Activated CD8-positive, alpha-beta memory T cell treated with anti-CD3 and anti-CD28 coated beads, Interleukin-2, amount 10 ng/mL, durations not matched to agents 7 days and 5 days (primary cell): Measurements from ENCODE around the gene PGAM2. TPM values are rescaled to one million over a fixed set of nuclear protein-coding genes. Genes with fewer than 3 reads are reported as not detected.

Experiments
- ATAC-seq: fragments of 150-1000 bp; cut with Tn5 transposase; one replicate; pipeline ENCODE4 v1.10.0; 2021; ENCODE audit warnings: moderate library complexity
- CTCF ChIA-PET: fragments of 350-600 bp; sonication (Branson Sonifier 250); formaldehyde crosslinking; loops from one replicate; lab custom pipeline; 2021; ENCODE audit warnings: antibody characterized with exemption; lab: Charles Lee
- DNase-seq: peaks from one replicate; pipeline ENCODE4 v3.0.0-alpha.2; 2020
- H3K27ac Mint-ChIP-seq: one replicate; pipeline ENCODE4 v1.8.0; 2021; ENCODE audit warnings: mild to moderate bottlenecking, mixed read lengths
- H3K27me3 Mint-ChIP-seq: one replicate; pipeline ENCODE4 v1.8.0; 2021; ENCODE audit warnings: mixed read lengths
- H3K36me3 Mint-ChIP-seq: one replicate; pipeline ENCODE4 v1.8.0; 2021; ENCODE audit warnings: mild to moderate bottlenecking, mixed read lengths
- H3K4me1 Mint-ChIP-seq: one replicate; pipeline ENCODE4 v1.8.0; 2021; ENCODE audit warnings: mixed read lengths
- H3K4me3 Mint-ChIP-seq: one replicate; pipeline ENCODE4 v1.8.0; 2021; ENCODE audit warnings: mild to moderate bottlenecking, moderate library complexity, mixed read lengths
- H3K9me3 Mint-ChIP-seq: one replicate; pipeline ENCODE4 v1.8.0; 2022; ENCODE audit warnings: low read depth, mixed read lengths
- total RNA-seq, 2 experiments: library from RNA; stranded (reverse); gene quantifications; one replicate each; pipeline ENCODE4 v1.2.3, GENCODE V29; 2021

PGAM2 gene
- total RNA-seq, 2 experiments from 2014 or later = 0.58 TPM; not detected in 1

GRCh38 chr7:44107116-44107960 lies 42.0 kb upstream of the PGAM2 start:
- Mint-ChIP-seq H3K27me3 (peaks cover 26% of the 10 kb centered on the region), H3K9me3 (no peaks in the 10 kb centered on the region), H3K4me1 (peaks cover 4% of the 10 kb centered on the region), H3K4me3 (no peak overlapping the region), H3K36me3 (no peaks in the 10 kb centered on the region), H3K27ac (no peak overlapping the region)
- DNase-seq (no peak), ATAC-seq (no peak)
- CTCF ChIA-PET = interaction anchor here (1.1 kb wide), 1 partner anchor 10 kb away, joined by 3 read pairs; no protein-coding TSS in a partner anchor

DNA sequence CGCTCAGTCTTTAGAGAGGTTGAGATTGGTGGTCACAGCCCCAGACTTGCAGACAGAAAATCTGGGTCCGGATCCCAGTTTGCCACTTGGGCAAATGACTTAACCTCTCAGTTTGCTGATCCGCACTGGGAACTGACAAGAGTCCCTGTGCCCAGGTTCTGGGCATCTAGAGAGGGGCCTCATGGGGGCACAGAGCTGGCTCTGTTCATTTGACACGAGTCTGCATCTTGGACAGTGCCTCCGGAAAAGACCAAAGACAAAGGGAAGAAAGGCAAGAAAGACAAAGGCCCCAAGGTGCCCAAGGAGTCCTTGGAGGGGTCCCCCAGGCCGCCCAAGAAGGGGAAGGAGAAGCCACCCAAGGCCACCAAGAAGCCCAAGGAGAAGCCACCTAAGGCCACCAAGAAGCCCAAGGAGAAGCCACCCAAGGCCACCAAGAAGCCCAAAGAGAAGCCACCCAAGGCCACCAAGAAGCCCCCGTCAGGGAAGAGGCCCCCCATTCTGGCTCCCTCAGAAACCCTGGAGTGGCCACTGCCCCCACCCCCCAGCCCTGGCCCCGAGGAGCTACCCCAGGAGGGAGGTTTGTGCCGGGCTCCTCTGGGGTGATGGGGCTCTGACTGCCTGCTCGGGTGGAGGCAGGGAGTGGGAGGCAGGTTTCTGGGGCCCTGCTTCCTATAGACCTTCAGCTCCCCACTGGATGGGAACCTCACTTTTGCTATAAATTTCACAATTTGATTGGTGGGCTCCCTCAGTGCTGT lies 41.1 kb upstream of the PGAM2 start:
- H3K27ac Mint-ChIP-seq = no peak overlapping the region
- no peak overlapping the region for H3K4me3 Mint-ChIP-seq
- H3K27me3 Mint-ChIP-seq = peaks cover 29% of the 10 kb centered on the region
- CTCF ChIA-PET = interaction anchor here (1.1 kb wide), 1 partner anchor 9 kb away, joined by 3 read pairs; no protein-coding TSS in a partner anchor
- no peaks in the 10 kb centered on the region for H3K9me3 Mint-ChIP-seq
- DNase-seq (no peak), ATAC-seq (no peak)
- no peaks in the 10 kb centered on the region for H3K36me3 Mint-ChIP-seq
- H3K4me1 Mint-ChIP-seq = peaks cover 4% of the 10 kb centered on the region

DNA sequence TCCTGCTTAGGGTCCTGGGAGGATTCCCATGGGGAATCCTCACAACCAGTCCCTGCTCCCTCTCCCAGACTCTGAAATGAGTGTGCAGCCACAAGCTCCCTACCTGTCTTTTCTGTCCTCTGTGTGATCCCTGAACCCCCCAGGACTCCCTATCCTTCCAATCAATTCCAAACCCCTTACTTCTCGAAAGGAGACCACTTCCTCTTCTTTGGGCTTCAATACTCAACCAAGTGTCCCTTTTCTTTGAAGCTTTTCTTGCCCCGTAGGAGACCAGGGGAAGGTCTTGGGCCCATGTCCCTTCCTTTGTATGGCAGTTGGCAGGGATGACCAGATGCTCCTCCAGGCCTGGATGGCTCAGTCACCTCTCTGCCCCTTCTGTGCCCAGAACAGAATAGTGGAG lies 40.5 kb upstream of the PGAM2 start:
- Mint-ChIP-seq H3K9me3 (no peaks in the 10 kb centered on the region), H3K27ac (no peak overlapping the region), H3K4me1 (peaks cover 4% of the 10 kb centered on the region), H3K36me3 (no peaks in the 10 kb centered on the region), H3K27me3 (peaks cover 29% of the 10 kb centered on the region), H3K4me3 (peak overlapping the region; percentile 22)
- DNase-seq (no peak), ATAC-seq (no peak)
- CTCF ChIA-PET = no interaction called here

DNA sequence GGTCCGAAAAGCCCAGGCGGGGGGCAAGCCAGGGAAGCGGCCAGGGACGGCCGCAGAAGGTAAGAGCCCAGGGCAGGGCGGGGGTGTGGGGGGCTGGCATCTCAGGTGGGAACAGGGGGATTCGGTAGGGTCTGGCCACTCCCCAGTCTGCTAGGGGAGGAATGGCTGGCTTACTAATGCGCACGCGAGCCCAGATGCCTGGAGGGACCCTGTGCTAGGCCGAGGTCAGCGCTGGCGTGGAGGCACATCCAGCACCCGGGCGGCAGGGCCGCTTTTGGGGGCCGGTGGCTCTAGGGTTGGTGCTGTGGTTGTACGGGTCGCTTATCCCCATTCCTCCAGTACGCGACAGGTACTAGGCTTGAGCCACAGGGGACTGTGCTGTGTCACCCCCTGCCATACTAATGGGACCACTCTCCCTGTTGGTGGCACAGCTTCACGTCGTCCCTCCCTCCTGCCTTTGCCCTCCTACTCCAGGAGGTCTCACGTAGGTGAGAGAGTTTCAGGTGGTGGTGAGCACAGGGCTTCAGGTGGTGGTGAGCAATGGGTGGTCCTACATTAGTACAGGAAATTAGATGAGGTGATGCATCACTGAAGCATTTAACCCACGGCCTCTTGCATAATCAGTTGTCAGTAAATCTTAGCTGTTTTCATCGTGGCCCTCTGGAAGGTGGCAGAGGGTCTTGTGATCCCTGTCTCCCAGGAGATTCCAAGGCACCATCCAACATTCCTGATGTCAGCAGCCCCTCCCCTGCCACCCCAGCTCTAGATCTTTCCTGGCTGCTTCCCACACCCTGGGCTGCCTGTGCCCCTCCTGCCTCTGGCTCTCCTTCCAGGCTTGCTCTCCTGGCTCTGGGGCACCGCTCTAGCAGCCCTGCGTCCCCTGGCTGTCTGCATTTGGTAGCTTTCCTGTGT lies 39.7 kb upstream of the PGAM2 start:
- Mint-ChIP-seq H3K36me3 (no peaks in the 10 kb centered on the region), H3K9me3 (no peaks in the 10 kb centered on the region), H3K4me3 (peak overlapping the region; percentile 42), H3K27ac (no peak overlapping the region), H3K27me3 (peaks cover 29% of the 10 kb centered on the region), H3K4me1 (peaks cover 4% of the 10 kb centered on the region)
- DNase-seq = no peak
- CTCF ChIA-PET = no interaction called here
- peak; percentile 9 for ATAC-seq

- Mint-ChIP-seq H3K36me3 (no peaks in the 10 kb centered on the region), H3K4me1 (peaks cover 4% of the 10 kb centered on the region), H3K27ac (no peak within 1 kb of the TSS), H3K27me3 (peaks cover 29% of the 10 kb centered on the region), H3K9me3 (no peaks in the 10 kb centered on the region), H3K4me3 (peak within 1 kb of the TSS; percentile 42)
- ATAC-seq (peak; percentile 65), DNase-seq (no peak)
- CTCF ChIA-PET = no interaction called here
Observed at GRCh38 chr7:44103923-44104859, 38.8 kb upstream of the PGAM2 start, which contains the start of gene AEBP1. TSS of gene AEBP1 (plus strand) at chr7:44104345. CDS start at chr7:44104666, 321 bp downstream.

- ATAC-seq (no peak), DNase-seq (no peak)
- H3K4me1 Mint-ChIP-seq = peaks cover 6% of the 10 kb centered on the region
- H3K27ac Mint-ChIP-seq = no peak overlapping the region
- H3K36me3 Mint-ChIP-seq = no peaks in the 10 kb centered on the region
- no peaks in the 10 kb centered on the region for H3K9me3 Mint-ChIP-seq
- CTCF ChIA-PET = no interaction called here
- H3K4me3 Mint-ChIP-seq = no peak overlapping the region
- H3K27me3 Mint-ChIP-seq = peaks cover 29% of the 10 kb centered on the region
Observed at GRCh38 chr7:44103566-44103922, 38.2 kb upstream of the PGAM2 start.

DNA sequence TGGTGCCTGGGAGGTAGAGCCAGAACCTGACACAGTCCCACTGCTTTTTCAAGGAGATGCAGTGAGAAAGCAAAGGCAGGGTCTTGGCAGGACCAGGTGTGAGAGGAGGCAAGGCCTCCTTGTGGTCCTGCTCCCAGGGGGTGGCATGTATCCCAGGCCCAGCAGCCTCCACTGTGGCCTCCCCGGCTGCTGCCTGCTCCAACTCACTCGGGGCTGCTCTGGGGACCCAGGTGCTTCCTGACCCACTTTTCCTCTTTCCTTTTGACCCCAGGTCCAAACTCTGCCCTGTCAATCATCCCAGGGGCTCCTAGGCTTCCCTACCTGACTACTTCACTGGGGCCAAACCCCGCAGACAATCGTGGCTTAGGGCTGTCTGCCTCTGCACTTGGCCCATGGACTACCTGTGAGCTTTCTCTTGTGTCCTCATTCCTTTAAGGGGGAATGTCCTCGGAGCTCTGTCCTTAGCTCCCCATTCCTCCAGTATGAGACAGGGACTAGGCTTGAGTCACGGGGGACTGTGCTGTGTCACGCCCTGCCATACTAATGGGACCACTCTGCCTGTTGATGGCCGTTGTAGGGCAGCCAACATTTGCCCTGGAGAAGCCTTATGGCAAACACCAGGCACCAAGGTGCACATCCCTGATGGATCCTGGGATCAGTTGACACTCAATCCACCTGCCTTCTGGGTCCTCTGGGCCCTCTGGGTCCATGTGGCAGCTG lies 37.6 kb upstream of the PGAM2 start:
- Mint-ChIP-seq H3K27me3 (peaks cover 29% of the 10 kb centered on the region), H3K4me3 (no peak overlapping the region)
- ATAC-seq = no peak

GRCh38 chr7:44101966-44102845 lies 36.8 kb upstream of the PGAM2 start:
- Mint-ChIP-seq H3K27ac (no peak overlapping the region), H3K27me3 (peaks cover 29% of the 10 kb centered on the region), H3K4me3 (no peak overlapping the region), H3K4me1 (peaks cover 18% of the 10 kb centered on the region), H3K9me3 (no peaks in the 10 kb centered on the region), H3K36me3 (no peaks in the 10 kb centered on the region)
- CTCF ChIA-PET = interaction anchor here (0.7 kb wide), 1 partner anchor 524 kb away, joined by 3 read pairs; no protein-coding TSS in a partner anchor
- no peak for ATAC-seq
- no peak for DNase-seq

More for the DNA sequence above, 37.6 kb upstream of the PGAM2 start:
- no peak for DNase-seq
- H3K9me3 Mint-ChIP-seq = no peaks in the 10 kb centered on the region
- no peak overlapping the region for H3K27ac Mint-ChIP-seq
- CTCF ChIA-PET = no interaction called here
- H3K36me3 Mint-ChIP-seq = no peaks in the 10 kb centered on the region
- peaks cover 10% of the 10 kb centered on the region for H3K4me1 Mint-ChIP-seq

DNA sequence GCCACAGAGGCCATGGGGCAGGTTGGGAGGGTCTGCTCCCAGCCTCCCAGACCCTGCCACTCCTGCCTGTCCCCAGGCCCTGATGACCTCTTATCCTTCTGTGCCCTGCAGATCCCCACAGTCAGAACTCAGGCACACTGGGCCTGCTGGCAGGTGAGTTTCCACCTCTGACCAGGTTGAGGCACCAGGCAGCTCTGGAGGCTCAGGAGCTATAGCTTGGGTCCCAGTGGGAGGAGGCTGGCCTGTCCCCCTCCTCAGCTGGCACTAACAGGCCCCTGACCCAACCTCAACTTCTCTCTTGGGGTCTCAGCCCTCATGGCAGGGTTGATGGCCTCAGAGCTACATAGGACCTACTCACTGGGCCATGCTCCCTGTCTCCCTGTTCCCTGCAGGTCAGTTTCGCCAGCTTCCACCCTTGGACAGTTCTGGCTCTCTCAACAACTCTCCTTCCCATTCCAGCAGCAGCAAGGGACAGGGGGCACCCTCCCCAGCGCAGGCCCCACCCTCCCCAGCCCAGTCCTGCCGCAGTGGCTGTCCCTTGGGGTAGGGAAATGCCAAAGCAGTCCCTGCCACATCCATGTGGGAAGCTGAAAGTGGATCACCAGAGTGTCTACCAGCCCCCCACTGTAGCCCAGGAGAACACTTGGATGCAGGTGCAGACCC lies 36.1 kb upstream of the PGAM2 start:
- Mint-ChIP-seq H3K27ac (no peak overlapping the region), H3K4me1 (peaks cover 26% of the 10 kb centered on the region), H3K9me3 (no peaks in the 10 kb centered on the region), H3K4me3 (no peak overlapping the region), H3K36me3 (no peaks in the 10 kb centered on the region), H3K27me3 (peaks cover 29% of the 10 kb centered on the region)
- CTCF ChIA-PET = interaction anchor here (0.7 kb wide), 1 partner anchor 523 kb away, joined by 3 read pairs; no protein-coding TSS in a partner anchor
- ATAC-seq = no peak
- DNase-seq = no peak

- H3K27me3 Mint-ChIP-seq = peaks cover 25% of the 10 kb centered on the region
- CTCF ChIA-PET = no interaction called here
- ATAC-seq (no peak), DNase-seq (no peak)
- H3K4me3 Mint-ChIP-seq = no peak overlapping the region
- no peak overlapping the region for H3K27ac Mint-ChIP-seq
- H3K4me1 Mint-ChIP-seq = peaks cover 28% of the 10 kb centered on the region
- H3K9me3 Mint-ChIP-seq = no peaks in the 10 kb centered on the region
- H3K36me3 Mint-ChIP-seq = no peaks in the 10 kb centered on the region
Observed at GRCh38 chr7:44100458-44101302, 35.3 kb upstream of the PGAM2 start.
